Ovary (tissue), 9 donors: Measurements from ENCODE around the gene TJP1. TPM values are rescaled to one million over a fixed set of nuclear protein-coding genes. Genes with fewer than 3 reads are reported as not detected.
A peak's percentile ranks its signal among the peaks of the same experiment; 100 is the strongest.

Experiments
- DNase-seq, 5 donors: peaks; one replicate each; pipeline ENCODE4 v3.0.0-alpha.2; 2019 to 2020
- H3K27ac ChIP-seq, 2 donors: fragments of 200-600 bp; one replicate each; pipeline versions ENCODE4 v1.5.1 to v1.8.0; 2019 to 2022
- H3K27me3 ChIP-seq: fragments of 200-600 bp; one replicate; pipeline ENCODE4 v1.8.0; 2022
- H3K36me3 ChIP-seq: fragments of 200-600 bp; sonication (generic); one replicate; pipeline ENCODE4 v1.5.1; 2019
- H3K4me1 ChIP-seq: one replicate; pipeline ENCODE4 v1.8.1; 2013; ENCODE audit warnings: mild to moderate bottlenecking, moderate library complexity; ENCODE audit not compliant: insufficient read depth
- H3K4me3 ChIP-seq: fragments of 200-600 bp; sonication (generic); one replicate; pipeline ENCODE4 v1.5.1; 2017
- H3K9me3 ChIP-seq, 2 donors: fragments of 200-600 bp in 1 of 2; sonication (generic) in 1 of 2; one replicate each; pipeline versions ENCODE4 v1.5.1 to v1.8.1; 2013 to 2019; ENCODE audit warnings: mild to moderate bottlenecking in 1 of 2, moderate library complexity in 1 of 2
- EP300 ChIP-seq: sonication (generic); formaldehyde crosslinking; IDR thresholded peaks from one replicate; pipeline ENCODE4 v1.6.1; 2017; ENCODE audit warnings: antibody characterized with exemption
- POLR2A ChIP-seq: fragments of 450-650 bp; IDR thresholded peaks from one replicate; pipeline ENCODE4 v1.6.1; 2017; ENCODE audit warnings: antibody characterized with exemption, mild to moderate bottlenecking, moderate library complexity
- WGBS, 3 donors: extraction: QIAGEN DNeasy Blood & Tissue Kit in 1 of 3; methylation state at CpG; one replicate each; pipeline versions ENCODE4 v1.1.5 to v1.1.7; 2013 to 2017; 5-methylcytosine and 5-hydroxymethylcytosine counted together
- intact Hi-C, 4 donors: fragments of 100-400 bp; cut with DNase I; formaldehyde crosslinking; loops; one replicate each; pipeline versions ENCODE4 v1.11.0 to v1.15.1; 2022 to 2023
- polyA plus RNA-seq, 2 donors: library from polyadenylated mRNA; stranded (reverse); fragments of 200-250 nt in 1 of 2; fragments of 350-450 nt in 1 of 2; fragmentation: Illumina TruSeq in 1 of 2; extraction: RNeasy Lipid Tissue Mini Kit (QIAGEN cat#74804) in 1 of 2; gene quantifications; one replicate each; pipeline ENCODE4 v1.2.3, GENCODE V29; 2013 to 2014
- total RNA-seq, 7 donors: library from RNA; depleted of rRNA in 2 of 7; stranded (reverse); fragments of >200 nt in 2 of 7; fragmentation: NEBNext Ultra II Directional in 3 of 7; extraction: Animal tissue kit (Norgen Biotek cat#: 25700) in 3 of 7; gene quantifications; one replicate each; pipeline versions ENCODE4 v1.1.0 to v1.2.4, GENCODE V29; 2016 to 2023
- TF ChIP-seq, protein P1 (sequence below), 3 donors: fragments of 450-650 bp in 2 of 3; fragments of 200-600 bp in 1 of 3; IDR thresholded peaks; one replicate each; pipeline versions ENCODE4 v1.5.1 to v1.8.0; 2016 to 2022; ENCODE audit warnings: antibody characterized with exemption in 3 of 3, mild to moderate bottlenecking in 1 of 3
- donor health status: DM: no; HTN: no; CAD: no; lungs with moderate emphysema.
- donor health status: DM: no; HTN: no; CAD: no.
- donor health status: Bipolar disorder and iron deficiency.
- donor health status: DM: yes; HTN: yes; CAD: no.
- donor health status: DM: no; HTN: no; CAD: no.
- donor health status: DM: yes; HTN: yes; CAD: no.

TJP1 gene
- total and polyA plus RNA-seq, 9 donors, result 25.3 to 150 (median 70.1) TPM

DNA sequence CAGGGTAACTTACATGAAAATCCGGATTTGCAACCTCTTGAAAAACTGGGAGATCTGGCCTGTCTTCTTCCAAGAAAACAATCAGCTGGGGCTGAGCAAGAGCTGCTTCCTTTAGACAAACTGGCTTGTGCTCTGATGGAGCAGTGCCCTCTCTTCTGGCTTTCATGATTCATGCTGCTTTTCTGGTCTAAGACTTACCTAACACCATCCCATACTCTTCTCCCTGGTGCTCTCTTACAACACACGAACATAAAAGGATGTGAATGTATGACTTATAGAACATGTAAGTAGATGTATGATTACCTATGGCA, 9.9 kb downstream of the TJP1 start:
- Histone ChIP-seq H3K27ac (no peak overlapping the region), H3K4me1 (peaks cover 2% of the 10 kb centered on the region), H3K9me3 (no peaks in the 10 kb centered on the region), H3K27me3 (no peaks in the 10 kb centered on the region), H3K4me3 (no peak overlapping the region), H3K36me3 (no peaks in the 10 kb centered on the region)
- TF ChIP-seq POLR2A (no peak), EP300 (no peak)
- TF ChIP-seq, protein P1, sequence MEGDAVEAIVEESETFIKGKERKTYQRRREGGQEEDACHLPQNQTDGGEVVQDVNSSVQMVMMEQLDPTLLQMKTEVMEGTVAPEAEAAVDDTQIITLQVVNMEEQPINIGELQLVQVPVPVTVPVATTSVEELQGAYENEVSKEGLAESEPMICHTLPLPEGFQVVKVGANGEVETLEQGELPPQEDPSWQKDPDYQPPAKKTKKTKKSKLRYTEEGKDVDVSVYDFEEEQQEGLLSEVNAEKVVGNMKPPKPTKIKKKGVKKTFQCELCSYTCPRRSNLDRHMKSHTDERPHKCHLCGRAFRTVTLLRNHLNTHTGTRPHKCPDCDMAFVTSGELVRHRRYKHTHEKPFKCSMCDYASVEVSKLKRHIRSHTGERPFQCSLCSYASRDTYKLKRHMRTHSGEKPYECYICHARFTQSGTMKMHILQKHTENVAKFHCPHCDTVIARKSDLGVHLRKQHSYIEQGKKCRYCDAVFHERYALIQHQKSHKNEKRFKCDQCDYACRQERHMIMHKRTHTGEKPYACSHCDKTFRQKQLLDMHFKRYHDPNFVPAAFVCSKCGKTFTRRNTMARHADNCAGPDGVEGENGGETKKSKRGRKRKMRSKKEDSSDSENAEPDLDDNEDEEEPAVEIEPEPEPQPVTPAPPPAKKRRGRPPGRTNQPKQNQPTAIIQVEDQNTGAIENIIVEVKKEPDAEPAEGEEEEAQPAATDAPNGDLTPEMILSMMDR (IDR thresholded peaks at IDR 0.05), result no peak
- 63 to 77% (median 74%) methylated on average over 2 of the region's 2 CpGs for WGBS, 3 donors
- intact Hi-C loops, result no loop called here
- DNase-seq, result no peak

DNA sequence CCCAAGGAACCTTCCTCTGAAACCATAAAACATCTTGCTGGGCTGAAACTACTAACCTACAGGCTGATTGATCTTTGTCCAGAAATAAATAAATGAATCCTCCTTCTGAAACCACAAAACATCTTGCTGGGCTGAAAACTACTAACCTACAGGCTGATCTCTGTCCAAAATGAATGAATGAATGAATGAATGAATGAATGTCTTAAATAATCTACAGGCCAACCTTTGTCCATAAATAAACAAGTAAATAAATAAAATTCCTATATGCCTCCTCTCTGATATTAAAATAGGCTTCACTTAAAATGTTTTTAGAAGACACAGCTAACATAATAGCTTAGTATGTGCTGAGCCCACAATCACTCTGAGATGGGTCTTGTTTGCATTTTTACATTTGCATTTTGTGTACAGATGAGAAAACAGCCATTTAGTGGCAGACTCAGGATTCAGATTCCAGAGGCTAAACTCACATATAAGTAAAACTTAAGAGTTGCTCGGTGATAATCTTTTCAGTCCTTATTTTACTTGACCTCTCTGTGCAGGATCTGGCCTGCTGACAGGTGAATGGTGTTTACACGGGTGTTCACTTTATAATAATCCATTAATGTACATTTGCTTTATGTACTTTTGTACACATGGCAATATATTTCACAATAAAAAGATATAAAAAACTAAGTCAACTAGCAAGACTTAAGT, 10.4 kb downstream of the TJP1 start:
- TF ChIP-seq, protein P1 (IDR thresholded peaks at IDR 0.05), result no peak
- TF ChIP-seq EP300 (no peak), POLR2A (no peak)
- 79 to 84% (median 82%) methylated on average over 2 of the region's 2 CpGs for WGBS, 3 donors
- no peaks in the 10 kb centered on the region for H3K9me3 ChIP-seq
- peaks cover 2% of the 10 kb centered on the region for H3K4me1 ChIP-seq
- H3K27me3 ChIP-seq, result no peaks in the 10 kb centered on the region
- intact Hi-C loops, result no loop called here
- H3K36me3 ChIP-seq, result no peaks in the 10 kb centered on the region
- no peak for DNase-seq
- no peak overlapping the region for H3K4me3 ChIP-seq
- no peak overlapping the region for H3K27ac ChIP-seq

DNA sequence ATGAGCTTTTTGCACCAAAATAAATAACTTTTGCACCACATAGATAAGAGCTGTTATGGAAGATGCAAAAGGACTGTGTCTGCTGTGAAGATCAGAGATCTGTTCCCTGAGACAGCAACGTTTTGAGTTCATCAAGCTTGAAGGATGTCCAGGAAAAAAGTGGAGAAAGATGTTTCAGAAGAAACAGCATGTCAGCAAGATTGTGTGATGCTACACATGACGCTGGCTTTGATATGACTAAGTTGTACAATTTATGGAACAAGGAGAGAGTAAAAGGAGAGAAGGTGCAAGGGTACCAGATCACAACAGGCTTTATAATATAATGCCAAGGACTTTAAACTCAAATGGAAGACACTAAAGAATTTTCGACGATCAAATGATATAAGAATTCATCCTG, 16.6 kb downstream of the TJP1 start:
- Histone ChIP-seq H3K27ac (no peak overlapping the region), H3K36me3 (no peaks in the 10 kb centered on the region), H3K4me1 (peaks cover 4% of the 10 kb centered on the region), H3K4me3 (no peak overlapping the region), H3K9me3 (no peaks in the 10 kb centered on the region), H3K27me3 (no peaks in the 10 kb centered on the region)
- 71 to 76% (median 74%) methylated on average over 4 of the region's 4 CpGs for WGBS, 3 donors
- TF ChIP-seq POLR2A (no peak), EP300 (no peak)
- TF ChIP-seq, protein P1 (IDR thresholded peaks at IDR 0.05), result no peak
- intact Hi-C loops, result no loop called here
- no peak for DNase-seq

DNA sequence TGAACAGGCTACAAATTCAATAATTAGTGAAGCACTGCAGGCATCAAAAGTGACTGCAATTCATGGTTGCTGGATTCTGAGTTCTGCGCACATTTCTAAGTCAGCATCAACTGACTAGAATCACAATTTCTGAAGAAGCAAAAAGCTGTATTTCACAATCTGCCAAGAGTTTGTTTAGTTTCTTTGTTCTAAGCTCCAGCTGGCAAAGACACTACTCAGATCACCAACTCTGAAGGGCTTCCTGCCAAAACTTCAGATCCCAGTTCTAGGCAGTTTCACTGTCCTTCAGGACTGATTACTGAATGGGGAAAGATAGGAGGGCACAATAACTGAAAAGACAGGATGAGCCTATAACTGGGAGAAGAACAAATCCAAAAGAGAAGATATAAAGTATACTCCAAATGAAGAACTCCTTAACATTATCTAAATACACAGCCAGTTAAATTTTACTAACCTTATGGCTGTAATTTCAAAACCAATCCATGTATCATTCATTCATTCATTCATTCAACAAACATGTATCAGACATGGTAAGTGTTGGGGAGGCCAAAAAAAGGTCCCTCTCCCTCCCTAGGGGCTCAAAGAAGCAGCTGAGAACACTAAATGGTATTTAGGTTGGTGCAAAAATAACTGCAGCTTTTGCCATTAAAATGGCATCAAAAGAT, 17.1 kb downstream of the TJP1 start:
- TF ChIP-seq POLR2A, result no peak
- no peak for TF ChIP-seq EP300
- TF ChIP-seq, protein P1 (IDR thresholded peaks at IDR 0.05), result no peak
- H3K4me1 ChIP-seq, result peaks cover 4% of the 10 kb centered on the region
- H3K27ac ChIP-seq, result no peak overlapping the region
- H3K36me3 ChIP-seq, result no peaks in the 10 kb centered on the region
- WGBS, 3 donors, result 8 to 30% (median 20%) methylated on average over 1 of the region's 1 CpG
- intact Hi-C loops, result no loop called here
- H3K27me3 ChIP-seq, result no peaks in the 10 kb centered on the region
- no peak overlapping the region for H3K4me3 ChIP-seq
- DNase-seq, result peak in 3 of 5 donors; percentile 30 to 49 (median 46)
- no peaks in the 10 kb centered on the region for H3K9me3 ChIP-seq
